ENCODE data around the gene JPH3. TPM values are rescaled to one million over a fixed set of nuclear protein-coding genes. Genes with fewer than 3 reads are reported as not detected.

The JPH3 gene
- total RNA-seq (2.3 and 4.8 TPM in 2 replicates), polyA plus RNA-seq (1.8 and 2.5 TPM in 2 replicates)

DNA sequence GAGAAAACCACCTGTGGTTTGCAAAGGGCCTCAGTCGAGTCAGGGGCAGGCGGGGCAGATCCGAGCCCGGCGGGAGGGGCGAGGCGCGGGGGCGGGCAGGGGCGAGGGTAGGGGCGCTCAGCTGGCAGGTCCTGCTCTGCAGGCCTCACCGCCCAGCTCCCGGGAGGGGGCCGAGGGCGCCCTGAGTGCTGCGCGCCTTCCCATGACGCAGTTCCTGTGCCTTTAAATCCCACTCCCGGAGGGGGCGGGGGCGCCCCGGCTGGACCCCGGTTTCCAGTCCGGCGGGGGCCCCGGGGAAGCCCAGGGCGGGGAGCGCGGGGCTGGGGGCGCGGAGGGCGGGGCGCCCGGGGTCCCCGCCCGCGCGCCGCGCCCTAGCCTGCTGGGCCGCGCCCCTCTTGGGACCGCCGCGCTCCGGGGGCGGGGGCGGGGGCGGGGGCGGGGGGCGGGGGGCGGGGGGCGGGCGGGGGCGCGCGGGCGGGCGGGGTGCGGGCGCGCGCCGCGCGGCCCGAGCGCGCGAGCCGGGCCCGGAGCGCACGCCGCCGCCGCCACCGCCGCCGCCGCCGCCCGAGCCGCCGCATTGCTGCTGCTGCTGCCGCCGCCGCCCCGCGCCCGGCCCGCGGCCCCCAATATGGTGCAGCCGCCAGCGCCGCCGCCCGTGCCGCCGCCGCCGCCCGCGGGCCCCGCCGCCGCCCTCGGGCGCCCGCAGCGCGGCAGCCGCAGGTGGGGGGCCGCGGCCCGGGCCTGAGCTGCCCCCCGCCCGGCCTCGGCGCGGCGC is at the start of gene JPH3:
Gene JPH3 (plus strand): TSS at position 508 of the 775 bp plus-strand sequence. CDS start 639 bp downstream, outside the sequence.
- Histone ChIP-seq H3K4me2 (peak within 1 kb of the TSS; percentile 91), H3K27ac (no peak within 1 kb of the TSS), H2AFZ (no peak within 1 kb of the TSS), H3K4me1 (ENCODE audit: insufficient read depth) (peaks cover 6% of the 10 kb centered on the region), H3K9me2 (replicated peaks; ENCODE audit: insufficient read depth) (no peaks in the 10 kb centered on the region), H4K20me1 (ENCODE audit: insufficient read depth, poor library complexity, severe bottlenecking) (no peaks in the 10 kb centered on the region), H3K4me3 (peak within 1 kb of the TSS; percentile 42), H3K36me3 (replicated peaks; ENCODE audit: insufficient read depth, low read depth) (no peaks in the 10 kb centered on the region), H3K79me2 (no peaks in the 10 kb centered on the region), H3K9me3 (ENCODE audit: low read depth) (no peaks in the 10 kb centered on the region), H3K27me3 (peaks cover 71% of the 10 kb centered on the region)
- peak; percentile 62 for DNase-seq (ENCODE audit: low spot score)
- no peak for TF ChIP-seq EZH2phosphoT487 (IDR thresholded peaks at IDR 0.05; ENCODE audit: low read depth, severe bottlenecking, unreplicated experiment)
- peak; percentile 41 for TF ChIP-seq EZH2 (IDR thresholded peaks at IDR 0.05; ENCODE audit: borderline replicate concordance)
- WGBS (ENCODE audit: low lambda C conversion rate, missing lambda C conversion rate): 0% methylated on average over 13 of the region's 122 CpGs

DNA sequence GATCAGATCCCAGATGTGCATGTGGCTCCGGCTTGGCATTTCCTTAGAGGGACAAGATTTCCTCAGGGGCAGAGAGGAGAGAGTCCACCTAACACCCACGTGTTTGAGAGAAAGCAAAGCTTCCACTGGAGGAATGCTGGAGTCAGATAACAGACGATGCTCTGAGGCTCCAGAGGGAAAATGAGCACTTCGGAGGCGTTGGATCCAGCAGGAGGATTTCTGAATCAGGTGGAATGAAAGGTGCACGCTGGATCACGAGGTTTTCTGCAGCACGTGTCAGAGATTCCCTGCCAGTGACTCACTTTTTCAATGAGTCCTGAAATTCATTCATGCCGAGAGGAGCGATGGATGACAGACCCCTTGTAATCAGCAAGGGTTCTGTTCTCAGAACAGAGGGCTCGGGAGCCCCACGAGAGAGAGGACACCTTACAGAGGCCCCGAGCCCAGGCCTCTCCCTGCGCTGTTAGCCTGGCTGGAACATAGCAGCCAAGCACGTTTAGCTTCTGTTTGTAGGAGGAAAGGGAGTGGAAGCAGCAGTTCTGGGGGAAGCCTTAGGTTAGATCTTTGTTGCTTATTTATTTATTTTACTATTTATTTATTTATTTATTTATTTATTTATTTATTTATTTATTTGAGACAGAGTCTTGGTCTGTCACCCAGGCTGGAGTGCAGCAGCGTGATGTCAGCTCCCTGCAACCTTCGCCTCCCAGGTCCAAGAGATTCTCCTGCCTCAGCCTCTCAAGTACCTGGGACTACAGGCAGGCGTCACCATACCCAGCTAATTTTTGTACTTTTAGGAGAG is 49.3 kb upstream of the JPH3 start:
- peak; percentile 56 for DNase-seq (ENCODE audit: low spot score)
- Histone ChIP-seq H3K79me2 (no peaks in the 10 kb centered on the region), H3K4me3 (no peak overlapping the region), H3K9me2 (replicated peaks; ENCODE audit: insufficient read depth) (no peaks in the 10 kb centered on the region), H4K20me1 (ENCODE audit: insufficient read depth, poor library complexity, severe bottlenecking) (no peaks in the 10 kb centered on the region), H3K4me2 (no peak overlapping the region), H3K27me3 (no peaks in the 10 kb centered on the region), H3K4me1 (ENCODE audit: insufficient read depth) (peaks cover 8% of the 10 kb centered on the region), H2AFZ (no peak overlapping the region), H3K36me3 (replicated peaks; ENCODE audit: insufficient read depth, low read depth) (no peaks in the 10 kb centered on the region), H3K9me3 (ENCODE audit: low read depth) (no peaks in the 10 kb centered on the region), H3K27ac (no peak overlapping the region)
- WGBS (ENCODE audit: low lambda C conversion rate, missing lambda C conversion rate): 56% methylated on average over 18 of the region's 18 CpGs
- TF ChIP-seq, protein P1, sequence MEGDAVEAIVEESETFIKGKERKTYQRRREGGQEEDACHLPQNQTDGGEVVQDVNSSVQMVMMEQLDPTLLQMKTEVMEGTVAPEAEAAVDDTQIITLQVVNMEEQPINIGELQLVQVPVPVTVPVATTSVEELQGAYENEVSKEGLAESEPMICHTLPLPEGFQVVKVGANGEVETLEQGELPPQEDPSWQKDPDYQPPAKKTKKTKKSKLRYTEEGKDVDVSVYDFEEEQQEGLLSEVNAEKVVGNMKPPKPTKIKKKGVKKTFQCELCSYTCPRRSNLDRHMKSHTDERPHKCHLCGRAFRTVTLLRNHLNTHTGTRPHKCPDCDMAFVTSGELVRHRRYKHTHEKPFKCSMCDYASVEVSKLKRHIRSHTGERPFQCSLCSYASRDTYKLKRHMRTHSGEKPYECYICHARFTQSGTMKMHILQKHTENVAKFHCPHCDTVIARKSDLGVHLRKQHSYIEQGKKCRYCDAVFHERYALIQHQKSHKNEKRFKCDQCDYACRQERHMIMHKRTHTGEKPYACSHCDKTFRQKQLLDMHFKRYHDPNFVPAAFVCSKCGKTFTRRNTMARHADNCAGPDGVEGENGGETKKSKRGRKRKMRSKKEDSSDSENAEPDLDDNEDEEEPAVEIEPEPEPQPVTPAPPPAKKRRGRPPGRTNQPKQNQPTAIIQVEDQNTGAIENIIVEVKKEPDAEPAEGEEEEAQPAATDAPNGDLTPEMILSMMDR (IDR thresholded peaks at IDR 0.05; ENCODE audit: poor library complexity): no peak
- no peak for TF ChIP-seq EZH2 (IDR thresholded peaks at IDR 0.05; ENCODE audit: borderline replicate concordance)
- TF ChIP-seq EZH2phosphoT487 (IDR thresholded peaks at IDR 0.05; ENCODE audit: low read depth, severe bottlenecking, unreplicated experiment): no peak

DNA sequence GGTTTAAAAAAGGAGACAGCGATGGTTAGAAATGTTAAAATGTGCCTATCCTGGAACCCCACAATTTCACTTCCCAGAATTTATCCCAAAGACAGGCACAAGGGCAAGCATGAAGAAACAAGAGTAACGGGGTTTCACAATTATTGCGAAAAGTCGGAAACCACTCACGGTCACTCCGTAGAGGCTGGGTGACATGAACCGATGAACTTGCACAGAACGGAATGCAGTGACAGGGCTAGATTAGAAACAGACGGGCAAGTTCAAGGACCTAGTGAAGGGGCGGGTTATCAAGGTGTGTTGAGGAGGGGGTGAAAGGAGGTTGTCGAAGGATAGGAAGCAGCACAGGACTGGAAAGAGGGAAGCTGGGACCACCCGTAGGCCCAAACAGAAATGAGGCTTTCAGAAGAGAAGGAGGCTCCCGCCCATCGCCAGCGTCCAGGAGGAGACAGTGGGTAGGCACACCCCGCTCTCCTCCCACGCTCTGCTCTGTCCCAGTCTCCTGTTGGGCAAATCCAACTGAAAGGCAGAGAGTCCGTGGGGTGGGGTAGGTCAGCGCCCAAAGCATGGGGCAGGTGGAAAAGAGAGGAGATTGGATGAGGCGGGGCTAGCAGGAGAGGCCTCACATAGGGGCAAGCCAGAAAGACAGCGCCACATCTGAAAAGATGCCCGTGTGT is 47.4 kb upstream of the JPH3 start:
- peaks cover 8% of the 10 kb centered on the region for H3K4me1 ChIP-seq (ENCODE audit: insufficient read depth)
- no peak overlapping the region for H3K27ac ChIP-seq
- H3K9me2 ChIP-seq (replicated peaks; ENCODE audit: insufficient read depth): no peaks in the 10 kb centered on the region
- TF ChIP-seq EZH2 (IDR thresholded peaks at IDR 0.05; ENCODE audit: borderline replicate concordance): no peak
- TF ChIP-seq, protein P1 (IDR thresholded peaks at IDR 0.05; ENCODE audit: poor library complexity): no peak
- no peak for TF ChIP-seq EZH2phosphoT487 (IDR thresholded peaks at IDR 0.05; ENCODE audit: low read depth, severe bottlenecking, unreplicated experiment)
- DNase-seq (ENCODE audit: low spot score): no peak
- no peak overlapping the region for H3K4me3 ChIP-seq
- H3K27me3 ChIP-seq: no peaks in the 10 kb centered on the region
- no peak overlapping the region for H2AFZ ChIP-seq
- H3K79me2 ChIP-seq: no peaks in the 10 kb centered on the region
- no peaks in the 10 kb centered on the region for H4K20me1 ChIP-seq (ENCODE audit: insufficient read depth, poor library complexity, severe bottlenecking)
- H3K9me3 ChIP-seq (ENCODE audit: low read depth): no peaks in the 10 kb centered on the region
- WGBS (ENCODE audit: low lambda C conversion rate, missing lambda C conversion rate): 80% methylated on average over 21 of the region's 22 CpGs
- no peaks in the 10 kb centered on the region for H3K36me3 ChIP-seq (replicated peaks; ENCODE audit: insufficient read depth, low read depth)
- no peak overlapping the region for H3K4me2 ChIP-seq
